ENCODE data around the gene SNRPA1. TPM values are rescaled to one million over a fixed set of nuclear protein-coding genes. Genes with fewer than 3 reads are reported as not detected.

SNRPA1 gene
- total RNA-seq, 1 donor from 2014 or later, result 114 TPM

GRCh38 chr15:101264911-101265641, 30.0 kb downstream of the SNRPA1 start:
- intact Hi-C loops (cut with micrococcal nuclease), result no loop called here

GRCh38 chr15:101264011-101264410, 31.0 kb downstream of the SNRPA1 start:
- intact Hi-C loops (cut with micrococcal nuclease), result no loop called here

GRCh38 chr15:101262551-101262950, 32.5 kb downstream of the SNRPA1 start:
- intact Hi-C loops (cut with micrococcal nuclease), result no loop called here

- intact Hi-C loops (cut with micrococcal nuclease), result loop anchor here (1.0 to 10.0 kb wide), 4 partner anchors 18 to 924 kb away; no protein-coding TSS in a partner anchor
Measured at GRCh38 chr15:101258238-101259144, 36.6 kb downstream of the SNRPA1 start.

GRCh38 chr15:101256757-101257156, 38.3 kb downstream of the SNRPA1 start:
- intact Hi-C loops (cut with micrococcal nuclease), result loop anchor here (10.0 kb wide), 1 partner anchor 922 kb away; no protein-coding TSS in a partner anchor

- intact Hi-C loops (cut with micrococcal nuclease), result loop anchor here (10.0 kb wide), 1 partner anchor 921 kb away; no protein-coding TSS in a partner anchor
Measured at GRCh38 chr15:101255615-101256241, 39.3 kb downstream of the SNRPA1 start.

GRCh38 chr15:101255051-101255395, 40.0 kb downstream of the SNRPA1 start:
- intact Hi-C loops (cut with micrococcal nuclease), result loop anchor here (10.0 kb wide), 1 partner anchor 920 kb away; no protein-coding TSS in a partner anchor

- intact Hi-C loops (cut with micrococcal nuclease), result loop anchor here (10.0 kb wide), 1 partner anchor 920 kb away; no protein-coding TSS in a partner anchor
Measured at GRCh38 chr15:101254157-101255050, 40.6 kb downstream of the SNRPA1 start.

GRCh38 chr15:101252836-101253235, 42.2 kb downstream of the SNRPA1 start:
- intact Hi-C loops (cut with micrococcal nuclease), result loop anchor here (1.0 to 10.0 kb wide), 7 partner anchors 24 to 918 kb away; partner anchors contain the start of genes ASB7, LINS1 and SELENOS

- intact Hi-C loops (cut with micrococcal nuclease), result loop anchor here (1.0 to 10.0 kb wide), 8 partner anchors 25 to 917 kb away; partner anchors contain the start of genes ASB7, LINS1 and SELENOS
Measured at GRCh38 chr15:101251830-101252820, 42.9 kb downstream of the SNRPA1 start, which contains the start of gene CHSY1. Gene CHSY1 (minus strand): TSS chr15:101252048. CDS start chr15:101251456, 592 bp downstream.

- intact Hi-C loops (cut with micrococcal nuclease), result loop anchor here (1.0 to 10.0 kb wide), 6 partner anchors 9 to 916 kb away; no protein-coding TSS in a partner anchor
Measured at GRCh38 chr15:101250873-101251829, 43.9 kb downstream of the SNRPA1 start.

- intact Hi-C loops (cut with micrococcal nuclease), result loop anchor here (1.0 to 10.0 kb wide), 5 partner anchors 8 to 916 kb away; no protein-coding TSS in a partner anchor
Measured at GRCh38 chr15:101250341-101250831, 44.7 kb downstream of the SNRPA1 start.

GRCh38 chr15:101248274-101248673, 46.8 kb downstream of the SNRPA1 start:
- intact Hi-C loops (cut with micrococcal nuclease), result no loop called here

- intact Hi-C loops (cut with micrococcal nuclease), result no loop called here
Measured at GRCh38 chr15:101246824-101247745, 48.0 kb downstream of the SNRPA1 start.

- intact Hi-C loops (cut with micrococcal nuclease), result no loop called here
Measured at GRCh38 chr15:101246391-101246790, 48.7 kb downstream of the SNRPA1 start.

Data from T-helper 1 cell treated with Interleukin-12 subunit alpha and Interleukin-12 subunit beta and Interleukin-4 antibody, amounts not matched to agents 30 ng/mL and 1 ng/mL, for 36 hours (primary cell).